H1 (cell line): ENCODE measurements around the gene PAGE1. TPM values are rescaled to one million over a fixed set of nuclear protein-coding genes. Genes with fewer than 3 reads are reported as not detected.

Source experiments
- NRF1 ChIP-seq: IDR thresholded peaks from 2 replicates; pipeline ENCODE4 v1.6.1; 2011; ENCODE audit warnings: mild to moderate bottlenecking, low read depth, low read length, improper control_type of control experiment
- polyA plus RNA-seq, 7 experiments: library from polyadenylated mRNA; depleted of rRNA in 3 of 7; stranded (reverse) in 5 of 7; unstranded in 2 of 7; fragments of >200 nt in 5 of 7; fragments of 200-250 nt in 2 of 7; gene quantifications; 1 replicate in 5 of 7; 2 replicates in 1 of 7; 4 replicates in 1 of 7; pipeline versions ENCODE4 v1.2.1 to v1.2.3, GENCODE V29; 2011 to 2013; ENCODE audit warnings: missing spikeins in 2 of 7, mixed read lengths in 2 of 7
- total RNA-seq: library from RNA; stranded (reverse); fragmentation: NEBNext Ultra II Directional; extraction: Animal tissue kit (Norgen Biotek cat#: 25700); gene quantifications from 2 replicates; pipeline ENCODE4 v1.2.1, GENCODE V29; 2021

The PAGE1 gene
- total and polyA plus RNA-seq, 2 of the 8 experiments (the other 6 are each of a cell fraction or from before 2014, with no cell fraction given), result not detected

GRCh38 chrX:49726966-49727365 is 31.2 kb upstream of the PAGE1 start (continued):
- TF ChIP-seq NRF1, result no peak
